ENCODE measurements around the gene CIBAR2. TPM values are rescaled to one million over a fixed set of nuclear protein-coding genes. Genes with fewer than 3 reads are reported as not detected.

The CIBAR2 gene
- total and polyA plus RNA-seq, 9 donors, result 0.18 to 13.0 (median 1.4) TPM; not detected in 3

GRCh38 chr16:85075236-85075924 lies 36.9 kb downstream of the CIBAR2 start:
- Histone ChIP-seq H3K4me3 (no peak overlapping the region), H3K9me3 (no peaks in the 10 kb centered on the region), H3K4me1 (ENCODE audit: insufficient read depth) (no peaks in the 10 kb centered on the region), H3K27me3 (no peaks in the 10 kb centered on the region), H3K27ac (no peak overlapping the region), H3K36me3 (no peaks in the 10 kb centered on the region)
- DNase-seq, result no peak
- TF ChIP-seq CTCF (IDR thresholded peaks at IDR 0.05) (no peak), POLR2A (IDR thresholded peaks at IDR 0.05) (no peak), EP300 (IDR thresholded peaks at IDR 0.05) (no peak)
- WGBS, 3 donors, result 88 to 93% (median 90%) methylated on average over 16 of the region's 16 CpGs
- intact Hi-C loops (cut with DNase I), result no loop called here

GRCh38 chr16:85074225-85074914 lies 37.9 kb downstream of the CIBAR2 start:
- TF ChIP-seq POLR2A (IDR thresholded peaks at IDR 0.05) (no peak), EP300 (IDR thresholded peaks at IDR 0.05) (no peak), CTCF (IDR thresholded peaks at IDR 0.05) (no peak)
- no peak overlapping the region for H3K4me3 ChIP-seq
- no peak for DNase-seq
- H3K27ac ChIP-seq, result no peak overlapping the region
- WGBS, 3 donors, result 90 to 95% (median 93%) methylated on average over 6 of the region's 6 CpGs
- H3K27me3 ChIP-seq, result no peaks in the 10 kb centered on the region
- intact Hi-C loops (cut with DNase I), result no loop called here
- no peaks in the 10 kb centered on the region for H3K9me3 ChIP-seq
- H3K4me1 ChIP-seq (ENCODE audit: insufficient read depth), result no peaks in the 10 kb centered on the region
- no peaks in the 10 kb centered on the region for H3K36me3 ChIP-seq

- intact Hi-C loops (cut with DNase I), result no loop called here
- no peak for DNase-seq
- no peak overlapping the region for H3K4me3 ChIP-seq
These were observed 39.3 kb downstream of the CIBAR2 start for GRCh38 chr16:85072947-85073346.

More at GRCh38 chr16:85072947-85073346, 39.3 kb downstream of the CIBAR2 start:
- TF ChIP-seq POLR2A (IDR thresholded peaks at IDR 0.05) (no peak), CTCF (IDR thresholded peaks at IDR 0.05) (no peak), EP300 (IDR thresholded peaks at IDR 0.05) (no peak)
- Histone ChIP-seq H3K27me3 (no peaks in the 10 kb centered on the region), H3K36me3 (no peaks in the 10 kb centered on the region), H3K9me3 (no peaks in the 10 kb centered on the region), H3K27ac (no peak overlapping the region), H3K4me1 (ENCODE audit: insufficient read depth) (no peaks in the 10 kb centered on the region)
- WGBS, 3 donors, result 63 to 72% (median 71%) methylated on average over 13 of the region's 13 CpGs

Measured in ovary (tissue), 9 donors.